ENCODE results near the gene BRME1.

- TF ChIP-seq CTCF (IDR thresholded peaks at IDR 0.05 in 4 of 5, conservative IDR thresholded peaks at IDR 0.05 in 1 of 5) (no peak), POLR2A (IDR thresholded peaks at IDR 0.05) (no peak)
These were observed 17.6 kb downstream of the BRME1 start for GRCh38 chr19:13888281-13888680.
